ENCODE results near the gene SUCLA2.
"Not testable (repeated sequence)": the region's sequence is repeated elsewhere in the genome, so short reads cannot be mapped to it uniquely, and the experiment has no call there.

The SUCLA2 gene

GRCh38 chr13:48001114-48001881 is at the start of gene SUCLA2:
TSS of gene SUCLA2 (minus strand) at chr13:48001273. CDS start at chr13:48001269, 4 bp downstream.
- peak; percentile 99 for DNase-seq (ENCODE audit: low spot score)

DNA sequence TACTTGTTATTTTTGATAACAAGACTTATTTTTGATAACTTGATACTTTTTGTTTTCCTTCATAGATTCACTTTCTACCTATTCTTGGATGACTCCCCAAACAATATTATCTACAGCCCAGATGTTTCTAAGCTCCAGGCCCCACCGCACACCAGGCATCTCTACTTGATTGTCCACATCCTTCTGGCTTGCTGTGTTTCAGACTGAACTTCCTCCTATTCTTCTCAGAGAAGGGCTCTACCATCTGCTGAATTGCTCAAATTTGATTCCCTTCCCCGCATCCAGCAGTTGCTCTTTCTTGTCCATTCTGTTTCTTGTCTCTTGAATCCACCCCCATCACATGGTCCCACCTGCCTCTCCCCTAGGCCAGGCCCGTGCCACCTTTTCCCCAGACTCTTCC is 49.5 kb upstream of the SUCLA2 start:
- DNase-seq (ENCODE audit: low spot score) = no peak

GRCh38 chr13:48043789-48044503 is 42.9 kb upstream of the SUCLA2 start:
- DNase-seq (ENCODE audit: low spot score) = peak; percentile 66

GRCh38 chr13:48042894-48043293 is 41.8 kb upstream of the SUCLA2 start:
- DNase-seq (ENCODE audit: low spot score) = no peak

DNA sequence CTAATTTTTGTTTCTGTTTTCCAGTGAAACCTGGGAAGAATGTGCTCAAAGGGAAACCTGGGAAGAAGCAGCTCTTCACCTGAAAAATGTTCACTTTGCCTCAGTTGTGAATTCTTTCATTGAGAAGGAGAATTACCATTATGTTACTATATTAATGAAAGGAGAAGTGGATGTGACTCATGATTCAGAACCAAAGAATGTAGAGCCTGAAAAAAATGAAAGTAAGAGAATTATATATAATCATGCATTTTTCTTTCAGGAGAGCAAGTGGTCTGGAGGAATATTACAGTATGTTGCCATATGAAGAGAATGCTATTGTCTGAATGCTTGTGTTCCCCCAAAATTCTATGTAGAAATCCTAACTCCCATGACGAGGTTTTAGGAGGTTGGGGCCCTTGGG is 39.8 kb upstream of the SUCLA2 start:
- DNase-seq (ENCODE audit: low spot score) = no peak

DNA sequence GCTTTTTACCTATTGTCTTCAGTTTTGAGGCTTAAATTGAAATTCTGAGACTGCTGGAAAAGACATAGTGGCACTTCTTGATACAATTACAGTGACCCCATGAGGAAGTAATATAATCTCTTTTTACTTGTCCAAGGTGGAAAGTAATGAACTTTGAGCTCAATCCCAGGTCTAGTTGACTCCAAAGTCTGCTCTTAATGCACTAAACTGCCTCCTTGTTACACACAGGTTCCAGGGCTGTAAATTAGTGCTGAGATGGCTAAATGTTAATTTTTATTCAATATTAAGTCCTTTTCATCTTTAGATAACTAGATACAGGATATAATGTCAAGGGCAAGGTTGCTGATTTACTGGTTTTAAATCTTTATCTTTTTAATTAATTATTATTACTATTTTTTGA is 39.0 kb upstream of the SUCLA2 start:
- DNase-seq (ENCODE audit: low spot score) = no peak

GRCh38 chr13:48038761-48039160 is 37.7 kb upstream of the SUCLA2 start:
- no peak for DNase-seq (ENCODE audit: low spot score)

DNA sequence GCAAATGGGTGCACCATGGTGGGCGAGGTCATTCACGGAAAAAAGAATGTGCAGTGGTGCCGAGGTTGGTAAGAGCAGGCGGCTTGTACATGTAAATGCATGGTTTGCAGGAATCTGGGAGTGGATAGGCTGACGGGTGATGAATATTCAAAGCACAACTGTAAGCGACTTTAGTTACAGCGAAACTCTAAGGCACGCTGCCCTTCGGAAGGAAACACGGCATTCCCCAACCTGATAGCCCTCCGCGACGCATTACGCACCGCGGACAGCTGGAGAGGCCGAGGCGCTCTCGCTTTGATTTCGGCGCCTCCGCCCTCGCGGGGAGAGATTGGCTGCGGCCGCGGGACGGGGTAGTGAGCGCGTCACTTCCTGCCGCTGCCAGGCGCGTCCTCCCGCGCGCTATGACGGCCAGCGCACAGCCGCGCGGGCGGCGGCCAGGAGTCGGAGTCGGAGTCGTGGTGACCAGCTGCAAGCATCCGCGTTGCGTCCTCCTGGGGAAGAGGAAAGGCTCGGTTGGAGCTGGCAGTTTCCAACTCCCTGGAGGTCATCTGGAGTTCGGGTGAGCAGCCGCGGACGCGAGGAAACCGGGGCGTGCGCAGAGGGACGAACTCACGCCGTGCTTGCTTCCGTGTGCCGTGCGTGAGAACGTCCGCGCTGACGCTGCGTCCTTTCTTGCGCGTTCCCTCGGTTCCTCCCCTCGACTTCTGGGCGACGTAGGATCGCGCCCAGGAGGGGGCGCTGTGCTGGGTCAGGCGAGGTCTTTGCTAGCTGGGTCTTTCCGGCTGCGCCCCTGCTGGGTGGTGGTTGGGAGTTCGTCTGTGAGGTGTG is 36.5 kb upstream of the SUCLA2 start, which contains the start of gene NUDT15:
TSS of gene NUDT15 (plus strand) at position 381 of the 828 bp plus-strand sequence. CDS start at position 402, 21 bp downstream.
- peak; percentile 97 for DNase-seq (ENCODE audit: low spot score)

- DNase-seq (ENCODE audit: low spot score) = no peak
These were observed 28.8 kb upstream of the SUCLA2 start for GRCh38 chr13:48029859-48030258.

DNA sequence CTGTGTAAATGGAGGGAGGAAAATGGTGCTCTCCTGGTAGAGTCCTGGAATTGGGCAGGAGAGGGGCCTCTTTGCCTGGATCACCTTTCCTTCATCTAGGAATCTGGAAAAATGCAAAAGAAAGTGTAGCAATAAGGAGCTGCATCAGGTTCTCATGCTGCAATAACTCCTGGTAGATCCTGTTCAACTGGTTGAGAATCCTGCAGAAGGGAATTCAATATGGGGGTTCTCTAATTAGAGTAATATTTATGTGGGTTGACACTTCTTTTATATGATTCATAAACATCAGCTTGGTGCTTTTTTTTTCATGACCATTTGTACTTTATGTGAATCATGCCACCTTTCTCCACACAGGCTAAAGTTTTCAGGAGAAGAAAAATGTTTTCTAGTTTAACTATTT is 27.0 kb upstream of the SUCLA2 start:
- no peak for DNase-seq (ENCODE audit: low spot score)

DNA sequence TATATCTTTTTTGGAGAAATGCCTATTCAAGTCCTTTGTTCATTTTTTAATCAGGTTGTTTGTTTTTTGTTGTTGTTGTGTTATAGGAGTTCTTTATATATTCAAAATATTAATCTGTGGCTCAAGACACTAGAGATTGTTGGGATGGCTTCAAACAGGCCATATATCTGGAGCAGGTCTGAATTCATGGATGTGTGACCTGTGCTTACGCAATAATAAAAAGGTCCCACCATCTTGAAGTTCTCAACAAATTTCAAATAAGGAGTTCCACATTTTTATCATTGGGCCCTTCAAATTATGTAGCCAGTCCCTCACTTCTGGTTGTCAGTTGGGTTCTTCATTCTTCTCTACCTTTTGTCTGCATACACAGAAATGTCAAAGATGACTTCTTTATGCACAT is 18.7 kb upstream of the SUCLA2 start:
- DNase-seq (ENCODE audit: low spot score) = no peak

- no peak for DNase-seq (ENCODE audit: low spot score)
These were observed 17.6 kb upstream of the SUCLA2 start for GRCh38 chr13:48018637-48019036.

DNA sequence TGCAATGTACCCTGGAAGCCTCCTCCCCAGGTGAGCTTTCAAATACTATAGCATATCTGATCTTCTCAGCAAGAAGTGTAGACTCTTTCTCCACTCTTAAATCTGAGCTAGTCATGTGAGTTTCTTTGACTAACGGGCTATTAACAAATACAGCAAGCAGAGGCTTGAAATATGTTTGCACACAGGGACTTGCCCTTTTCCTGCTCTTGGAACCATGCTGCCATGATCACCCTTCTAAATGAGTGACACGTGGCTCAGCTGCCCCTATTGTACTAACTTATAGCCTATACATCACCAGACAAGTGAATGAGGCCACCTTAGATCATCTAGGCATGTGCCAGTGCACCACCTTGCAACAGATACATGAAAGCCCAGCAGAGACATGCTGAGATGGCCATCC is 13.3 kb upstream of the SUCLA2 start:
- DNase-seq (ENCODE audit: low spot score) = no peak

GRCh38 chr13:48012668-48013067 is 11.6 kb upstream of the SUCLA2 start:
- no peak for DNase-seq (ENCODE audit: low spot score)

GRCh38 chr13:48010698-48011097 is 9.6 kb upstream of the SUCLA2 start:
- DNase-seq (ENCODE audit: low spot score) = no peak

- peak; percentile 83 for DNase-seq (ENCODE audit: low spot score)
These were observed 8.2 kb upstream of the SUCLA2 start for GRCh38 chr13:48009284-48009683.

DNA sequence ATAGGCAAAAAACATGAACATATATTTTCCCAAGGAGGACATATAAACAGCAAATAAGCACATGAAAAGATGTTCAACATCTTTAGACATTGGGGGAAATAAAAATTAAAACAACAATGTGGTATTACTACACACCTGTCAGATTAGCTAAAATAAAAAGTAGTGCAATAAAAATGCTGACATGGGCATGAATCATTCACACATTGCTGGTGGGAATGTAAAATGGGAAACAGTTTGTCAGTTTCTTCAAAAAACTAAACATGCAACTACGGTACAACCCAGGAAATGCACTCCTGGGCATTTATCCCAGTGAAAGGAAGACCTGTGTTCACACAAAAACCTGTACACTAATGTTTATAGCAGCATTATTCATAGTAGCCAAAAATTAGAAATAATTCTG is 5.3 kb upstream of the SUCLA2 start:
- DNase-seq (ENCODE audit: low spot score) = no peak

GRCh38 chr13:48004201-48004600 is 3.1 kb upstream of the SUCLA2 start:
- DNase-seq (ENCODE audit: low spot score) = no peak

DNA sequence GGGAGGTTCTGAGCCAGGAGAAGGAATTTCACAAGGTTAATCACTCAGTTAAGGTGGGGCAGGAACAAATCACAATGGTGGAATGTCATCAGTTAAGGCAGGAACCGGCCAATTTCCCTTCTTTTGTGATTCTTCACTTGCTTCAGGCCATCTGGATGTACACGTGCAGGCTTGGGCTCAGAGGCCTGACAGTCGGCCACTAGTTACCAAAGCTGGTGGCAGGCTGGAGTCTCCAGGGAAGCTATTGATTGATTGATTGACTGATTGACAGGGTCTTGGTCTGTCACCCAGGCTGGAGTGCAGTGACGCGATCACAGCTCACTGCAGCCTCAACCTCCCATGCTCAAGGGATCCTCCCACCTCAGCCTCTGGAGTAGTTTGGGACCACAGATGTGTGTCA is 926 bp upstream of the SUCLA2 start:
- not testable (repeated sequence) for DNase-seq (ENCODE audit: low spot score)

DNA sequence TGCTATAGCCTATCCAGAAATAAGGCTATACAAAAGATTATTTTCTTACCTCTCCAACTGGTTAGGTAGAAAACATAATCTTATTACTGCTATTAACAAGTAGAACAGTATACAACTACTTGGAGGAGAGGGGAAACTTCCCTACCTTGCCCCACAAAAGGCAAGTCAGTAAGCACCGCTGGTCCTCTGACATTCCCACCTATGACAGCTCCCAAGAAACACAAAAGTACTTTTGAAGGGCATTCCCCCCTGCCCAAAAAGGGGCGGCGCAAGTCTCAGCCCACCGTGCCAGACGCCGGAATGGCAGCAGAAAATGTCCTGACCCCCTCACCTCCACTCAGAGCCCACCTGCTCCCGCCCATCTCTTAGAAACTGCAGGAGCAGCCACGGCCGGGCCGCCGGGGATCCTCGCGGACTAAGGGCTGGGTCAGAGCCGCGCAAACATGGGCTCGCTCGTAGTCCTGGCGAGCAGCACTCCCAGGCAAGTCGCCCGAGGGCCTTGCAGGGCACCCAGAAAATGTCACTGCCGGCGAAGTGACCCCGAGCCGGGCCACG is 437 bp downstream of the SUCLA2 start:
- peak; percentile 28 for DNase-seq (ENCODE audit: low spot score)

- no peak for DNase-seq (ENCODE audit: low spot score)
These were observed 1.1 kb downstream of the SUCLA2 start for GRCh38 chr13:47999973-48000372.

- DNase-seq (ENCODE audit: low spot score) = no peak
These were observed 3.7 kb downstream of the SUCLA2 start for GRCh38 chr13:47997384-47997783.
